Neuronal stem cell (in vitro differentiated cells): ENCODE data around the gene ST8SIA1.
A peak's percentile ranks its signal among the peaks of the same experiment; 100 is the strongest.

Experiments
- DNase-seq: peaks from one replicate; pipeline ENCODE4 v3.0.0-alpha.2; 2013; ENCODE audit warnings: low spot score
- H2AFZ ChIP-seq: one replicate; pipeline ENCODE4 v1.6.1; 2013; ENCODE audit warnings: mild to moderate bottlenecking, low read length, inconsistent platforms
- H2AK5ac ChIP-seq: 2 replicates; pipeline ENCODE4 v1.6.1; 2013; ENCODE audit warnings: low read depth, mild to moderate bottlenecking, inconsistent platforms, low read length, moderate library complexity, mixed read lengths
- H2BK120ac ChIP-seq: 2 replicates; pipeline ENCODE4 v1.6.1; 2013; ENCODE audit warnings: low read depth, mild to moderate bottlenecking, inconsistent platforms, low read length, moderate library complexity, mixed read lengths
- H2BK12ac ChIP-seq: one replicate; pipeline ENCODE4 v1.6.1; 2013; ENCODE audit warnings: low read length, inconsistent platforms
- H2BK15ac ChIP-seq: 2 replicates; pipeline ENCODE4 v1.6.1; 2013; ENCODE audit warnings: mild to moderate bottlenecking, low read length, inconsistent platforms, mixed read lengths
- H2BK5ac ChIP-seq: one replicate; pipeline ENCODE4 v1.6.1; 2013; ENCODE audit warnings: inconsistent platforms, mild to moderate bottlenecking, low read length, moderate library complexity
- H3K14ac ChIP-seq: one replicate; pipeline ENCODE4 v1.6.1; 2013; ENCODE audit warnings: low read length, inconsistent platforms
- H3K18ac ChIP-seq: 2 replicates; pipeline ENCODE4 v1.6.1; 2013; ENCODE audit warnings: low read length, inconsistent platforms
- H3K23ac ChIP-seq: 2 replicates; pipeline ENCODE4 v1.6.1; 2013; ENCODE audit warnings: low read depth, mild to moderate bottlenecking, mixed read lengths, low read length, inconsistent platforms; ENCODE audit not compliant: poor library complexity
- H3K27ac ChIP-seq: replicated peaks from 3 replicates; pipeline ENCODE4 v1.5.1; 2013; ENCODE audit warnings: low read length, inconsistent platforms
- H3K27me3 ChIP-seq, 3 experiments: 2 replicates each; pipeline ENCODE4 v1.6.1; 2013; ENCODE audit warnings: low read length in 3 of 3, mild to moderate bottlenecking in 2 of 3, inconsistent platforms in 1 of 3, low read depth in 1 of 3, mixed read lengths in 1 of 3, moderate library complexity in 1 of 3; ENCODE audit not compliant: control insufficient read depth in 3 of 3, insufficient read depth in 3 of 3
- H3K36me3 ChIP-seq, 2 donors: replicated peaks in 1 of 2; 2 replicates each; pipeline ENCODE4 v1.6.1; 2013; ENCODE audit warnings: low read length in 2 of 2; ENCODE audit not compliant: control insufficient read depth in 2 of 2, insufficient read depth in 2 of 2
- H3K4ac ChIP-seq: 2 replicates; pipeline ENCODE4 v1.6.1; 2013; ENCODE audit warnings: inconsistent platforms, mild to moderate bottlenecking, low read length, moderate library complexity
- H3K4me1 ChIP-seq, 2 donors: 1 replicate in 1 of 2; 2 replicates in 1 of 2; pipeline ENCODE4 v1.6.1; 2013; ENCODE audit warnings: low read length in 2 of 2, low read depth in 1 of 2; ENCODE audit not compliant: control insufficient read depth in 2 of 2, insufficient read depth in 1 of 2
- H3K4me2 ChIP-seq: one replicate; pipeline ENCODE4 v1.6.1; 2013; ENCODE audit warnings: mild to moderate bottlenecking, low read length, inconsistent platforms; ENCODE audit not compliant: insufficient read depth, poor library complexity, severe bottlenecking
- H3K4me3 ChIP-seq, 2 donors: 2 replicates each; pipeline ENCODE4 v1.5.1; 2013; ENCODE audit warnings: low read length in 2 of 2, mild to moderate bottlenecking in 2 of 2, inconsistent platforms in 1 of 2, moderate library complexity in 1 of 2
- H3K79me1 ChIP-seq: one replicate; pipeline ENCODE4 v1.6.1; 2013; ENCODE audit warnings: low read depth, mild to moderate bottlenecking, inconsistent platforms, low read length, moderate library complexity
- H3K9ac ChIP-seq: one replicate; pipeline ENCODE4 v1.6.1; 2013; ENCODE audit warnings: mild to moderate bottlenecking, low read depth, low read length, inconsistent platforms; ENCODE audit not compliant: poor library complexity
- H3K9me3 ChIP-seq, 2 donors: replicated peaks in 1 of 2; 2 replicates each; pipeline versions ENCODE3 to v1.6.1; 2013; ENCODE audit warnings: low read length in 2 of 2, mild to moderate bottlenecking in 2 of 2, inconsistent platforms in 1 of 2, low read depth in 1 of 2, mixed read lengths in 1 of 2, moderate library complexity in 1 of 2; ENCODE audit not compliant: control insufficient read depth in 2 of 2, insufficient read depth in 1 of 2
- H4K8ac ChIP-seq: one replicate; pipeline ENCODE4 v1.6.1; 2013; ENCODE audit warnings: low read depth, mild to moderate bottlenecking, inconsistent platforms, low read length, moderate library complexity
- H4K91ac ChIP-seq: one replicate; pipeline ENCODE4 v1.6.1; 2013; ENCODE audit warnings: low read length, low read depth, mild to moderate bottlenecking, inconsistent platforms; ENCODE audit not compliant: poor library complexity
- WGBS, 2 donors: extraction: QIAGEN DNeasy Blood & Tissue Kit; methylation state at CpG; one replicate each; pipeline ENCODE4 v1.1.7; 2013; ENCODE audit warnings: missing lambda C conversion rate in 2 of 2, mixed read lengths in 1 of 2; ENCODE audit not compliant: insufficient read length in 2 of 2, insufficient replicate concordance in 1 of 2; ENCODE audit errors: extremely low coverage in 2 of 2; 5-methylcytosine and 5-hydroxymethylcytosine counted together

Gene ST8SIA1

GRCh38 chr12:22321638-22322037 is 12.9 kb downstream of the ST8SIA1 start:
- Histone ChIP-seq H2AFZ (no peak overlapping the region), H3K9me3 (peaks cover 0 to 4% of the 10 kb centered on the region in 2 donors)
- WGBS, 2 donors: no CpG with 5 or more reads among the region's 2 CpGs

GRCh38 chr12:22321018-22321605 is 13.4 kb downstream of the ST8SIA1 start:
- Histone ChIP-seq H3K9ac (no peak overlapping the region), H3K4me3 (no peak overlapping the region), H4K91ac (no peak overlapping the region), H2BK15ac (no peak overlapping the region), H2BK12ac (no peak overlapping the region), H3K36me3 (peaks cover 0 to 20% of the 10 kb centered on the region in 2 donors), H3K18ac (peak overlapping the region; percentile 78), H3K4ac (no peak overlapping the region), H2AFZ (no peak overlapping the region), H3K27ac (no peak overlapping the region), H3K14ac (no peak overlapping the region), H3K9me3 (peaks cover 0 to 4% of the 10 kb centered on the region in 2 donors), H3K79me1 (no peaks in the 10 kb centered on the region), H3K4me2 (no peak overlapping the region), H3K23ac (no peak overlapping the region), H2BK120ac (no peak overlapping the region), H4K8ac (no peak overlapping the region), H2BK5ac (no peak overlapping the region), H2AK5ac (peak overlapping the region; percentile 25), H3K27me3 (no peaks in the 10 kb centered on the region), H3K4me1 (peaks cover 5 to 6% of the 10 kb centered on the region in 2 donors)
- no peak for DNase-seq
- WGBS, 2 donors: no CpG with 5 or more reads among the region's 11 CpGs

More at GRCh38 chr12:22321638-22322037, 12.9 kb downstream of the ST8SIA1 start:
- DNase-seq: no peak
- Histone ChIP-seq H2BK15ac (no peak overlapping the region), H3K23ac (no peak overlapping the region), H3K18ac (no peak overlapping the region), H3K27ac (no peak overlapping the region), H4K91ac (no peak overlapping the region), H3K4ac (no peak overlapping the region), H2BK120ac (no peak overlapping the region), H3K27me3 (no peaks in the 10 kb centered on the region), H3K4me2 (no peak overlapping the region), H3K4me1 (peaks cover 5 to 6% of the 10 kb centered on the region in 2 donors), H2BK12ac (no peak overlapping the region), H3K79me1 (no peaks in the 10 kb centered on the region), H2BK5ac (no peak overlapping the region), H3K14ac (no peak overlapping the region), H3K36me3 (peaks cover 0 to 24% of the 10 kb centered on the region in 2 donors), H3K4me3 (no peak overlapping the region), H4K8ac (no peak overlapping the region), H2AK5ac (no peak overlapping the region), H3K9ac (no peak overlapping the region)

GRCh38 chr12:22318108-22318737 is 16.3 kb downstream of the ST8SIA1 start:
- H3K4me2 ChIP-seq: no peak overlapping the region
- DNase-seq: no peak
- no peak overlapping the region for H2BK120ac ChIP-seq
- H3K9me3 ChIP-seq: peaks cover 0 to 8% of the 10 kb centered on the region in 2 donors
- H3K4me1 ChIP-seq: peaks cover 6% of the 10 kb centered on the region in 2 donors
- no peak overlapping the region for H3K27ac ChIP-seq
- peaks cover 0 to 4% of the 10 kb centered on the region in 2 donors for H3K36me3 ChIP-seq
- no peak overlapping the region for H4K91ac ChIP-seq
- H4K8ac ChIP-seq: no peak overlapping the region
- H3K23ac ChIP-seq: no peak overlapping the region
- no peaks in the 10 kb centered on the region for H3K79me1 ChIP-seq
- WGBS, 2 donors: no CpG with 5 or more reads among the region's 4 CpGs
- no peak overlapping the region for H2AFZ ChIP-seq
- H3K9ac ChIP-seq: no peak overlapping the region
- H2BK15ac ChIP-seq: no peak overlapping the region
- H3K14ac ChIP-seq: no peak overlapping the region
- H2BK12ac ChIP-seq: no peak overlapping the region
- no peak overlapping the region for H3K18ac ChIP-seq
- H3K4me3 ChIP-seq: no peak overlapping the region
- H3K4ac ChIP-seq: no peak overlapping the region
- no peaks in the 10 kb centered on the region for H3K27me3 ChIP-seq
- no peak overlapping the region for H2AK5ac ChIP-seq
- no peak overlapping the region for H2BK5ac ChIP-seq

GRCh38 chr12:22313963-22314330 is 20.6 kb downstream of the ST8SIA1 start:
- no peak overlapping the region for H3K23ac ChIP-seq
- no peak overlapping the region for H2BK5ac ChIP-seq
- no peak overlapping the region for H2BK15ac ChIP-seq
- no peak overlapping the region for H2AK5ac ChIP-seq
- no peak overlapping the region for H3K27ac ChIP-seq
- H3K79me1 ChIP-seq: no peaks in the 10 kb centered on the region
- peaks cover 0 to 3% of the 10 kb centered on the region in 2 donors for H3K4me1 ChIP-seq
- peaks cover 0 to 21% of the 10 kb centered on the region in 2 donors for H3K9me3 ChIP-seq
- no peak overlapping the region for H2AFZ ChIP-seq
- no peak overlapping the region for H3K9ac ChIP-seq
- no peak for DNase-seq
- H3K36me3 ChIP-seq: peaks cover 0 to 10% of the 10 kb centered on the region in 2 donors
- no CpG with 5 or more reads among the region's 2 CpGs for WGBS, 2 donors
- H2BK12ac ChIP-seq: no peak overlapping the region
- no peak overlapping the region for H3K4me3 ChIP-seq
- H3K27me3 ChIP-seq: no peaks in the 10 kb centered on the region
- H3K18ac ChIP-seq: no peak overlapping the region
- H3K14ac ChIP-seq: no peak overlapping the region
- no peak overlapping the region for H2BK120ac ChIP-seq
- H3K4me2 ChIP-seq: no peak overlapping the region
- no peak overlapping the region for H4K8ac ChIP-seq
- no peak overlapping the region for H4K91ac ChIP-seq
- no peak overlapping the region for H3K4ac ChIP-seq
